ENCODE measurements around the gene PIK3CA.

Gene PIK3CA

GRCh38 chr3:179136195-179136594 is 12.0 kb upstream of the PIK3CA start:
- H3K4me3 ChIP-seq (ENCODE audit: low read depth in 1 of 2, low read length in 2 of 2): no peak overlapping the region
- H3K4me1 ChIP-seq (ENCODE audit: control insufficient read depth in 1 of 2, insufficient read depth in 2 of 2, low read length in 2 of 2): no peaks in the 10 kb centered on the region
- no peaks in the 10 kb centered on the region for H3K9me3 ChIP-seq (ENCODE audit: control insufficient read depth in 1 of 2, low read length in 2 of 2)
- no peaks in the 10 kb centered on the region for H3K27me3 ChIP-seq (ENCODE audit: low read depth, low read length)
- H3K27ac ChIP-seq (ENCODE audit: low read length): no peak overlapping the region
- H3K36me3 ChIP-seq (ENCODE audit: control insufficient read depth in 1 of 2, insufficient read depth in 2 of 2, low read length in 2 of 2): no peaks in the 10 kb centered on the region

- Histone ChIP-seq H3K9me3 (ENCODE audit: control insufficient read depth in 1 of 2, low read length in 2 of 2) (no peaks in the 10 kb centered on the region), H3K27me3 (ENCODE audit: low read depth, low read length) (no peaks in the 10 kb centered on the region), H3K4me1 (ENCODE audit: control insufficient read depth in 1 of 2, insufficient read depth in 2 of 2, low read length in 2 of 2) (no peaks in the 10 kb centered on the region), H3K4me3 (ENCODE audit: low read depth in 1 of 2, low read length in 2 of 2) (no peak overlapping the region), H3K27ac (ENCODE audit: low read length) (no peak overlapping the region), H3K36me3 (ENCODE audit: control insufficient read depth in 1 of 2, insufficient read depth in 2 of 2, low read length in 2 of 2) (no peaks in the 10 kb centered on the region)
These were observed 6.3 kb upstream of the PIK3CA start for GRCh38 chr3:179141890-179142289.

GRCh38 chr3:179146911-179147513 is 1.1 kb upstream of the PIK3CA start:
- Histone ChIP-seq H3K4me3 (ENCODE audit: low read depth in 1 of 2, low read length in 2 of 2) (peak overlapping the region; percentile 82 to 87), H3K27me3 (ENCODE audit: low read depth, low read length) (no peaks in the 10 kb centered on the region), H3K9me3 (ENCODE audit: control insufficient read depth in 1 of 2, low read length in 2 of 2) (no peaks in the 10 kb centered on the region), H3K27ac (ENCODE audit: low read length) (peak overlapping the region; percentile 80), H3K4me1 (ENCODE audit: control insufficient read depth in 1 of 2, insufficient read depth in 2 of 2, low read length in 2 of 2) (peaks cover 0 to 16% of the 10 kb centered on the region in 2 donors), H3K36me3 (ENCODE audit: control insufficient read depth in 1 of 2, insufficient read depth in 2 of 2, low read length in 2 of 2) (peaks cover 0 to 10% of the 10 kb centered on the region in 2 donors)

- no peaks in the 10 kb centered on the region for H3K9me3 ChIP-seq (ENCODE audit: control insufficient read depth in 1 of 2, low read length in 2 of 2)
- no peaks in the 10 kb centered on the region for H3K27me3 ChIP-seq (ENCODE audit: low read depth, low read length)
- peak overlapping the region; percentile 82 to 87 for H3K4me3 ChIP-seq (ENCODE audit: low read depth in 1 of 2, low read length in 2 of 2)
- peaks cover 0 to 16% of the 10 kb centered on the region in 2 donors for H3K4me1 ChIP-seq (ENCODE audit: control insufficient read depth in 1 of 2, insufficient read depth in 2 of 2, low read length in 2 of 2)
- H3K36me3 ChIP-seq (ENCODE audit: control insufficient read depth in 1 of 2, insufficient read depth in 2 of 2, low read length in 2 of 2): peaks cover 0 to 10% of the 10 kb centered on the region in 2 donors
- peak overlapping the region; percentile 80 for H3K27ac ChIP-seq (ENCODE audit: low read length)
These were observed 664 bp upstream of the PIK3CA start for GRCh38 chr3:179147514-179147872.

- no peaks in the 10 kb centered on the region for H3K27me3 ChIP-seq (ENCODE audit: low read depth, low read length)
- H3K4me1 ChIP-seq (ENCODE audit: control insufficient read depth in 1 of 2, insufficient read depth in 2 of 2, low read length in 2 of 2): peaks cover 0 to 16% of the 10 kb centered on the region in 2 donors
- no peaks in the 10 kb centered on the region for H3K9me3 ChIP-seq (ENCODE audit: control insufficient read depth in 1 of 2, low read length in 2 of 2)
- peaks cover 0 to 10% of the 10 kb centered on the region in 2 donors for H3K36me3 ChIP-seq (ENCODE audit: control insufficient read depth in 1 of 2, insufficient read depth in 2 of 2, low read length in 2 of 2)
- peak overlapping the region; percentile 87 to 92 for H3K4me3 ChIP-seq (ENCODE audit: low read depth in 1 of 2, low read length in 2 of 2)
- H3K27ac ChIP-seq (ENCODE audit: low read length): peak overlapping the region; percentile 92
These were observed 654 bp downstream of the PIK3CA start for GRCh38 chr3:179148616-179149405.

GRCh38 chr3:179149406-179149867 is 1.3 kb downstream of the PIK3CA start:
- H3K27ac ChIP-seq (ENCODE audit: low read length): peak overlapping the region; percentile 92
- no peaks in the 10 kb centered on the region for H3K9me3 ChIP-seq (ENCODE audit: control insufficient read depth in 1 of 2, low read length in 2 of 2)
- peak overlapping the region; percentile 87 to 92 for H3K4me3 ChIP-seq (ENCODE audit: low read depth in 1 of 2, low read length in 2 of 2)
- H3K27me3 ChIP-seq (ENCODE audit: low read depth, low read length): no peaks in the 10 kb centered on the region
- H3K36me3 ChIP-seq (ENCODE audit: control insufficient read depth in 1 of 2, insufficient read depth in 2 of 2, low read length in 2 of 2): peaks cover 0 to 10% of the 10 kb centered on the region in 2 donors
- peaks cover 0 to 16% of the 10 kb centered on the region in 2 donors for H3K4me1 ChIP-seq (ENCODE audit: control insufficient read depth in 1 of 2, insufficient read depth in 2 of 2, low read length in 2 of 2)

- Histone ChIP-seq H3K9me3 (ENCODE audit: control insufficient read depth in 1 of 2, low read length in 2 of 2) (no peaks in the 10 kb centered on the region), H3K4me1 (ENCODE audit: control insufficient read depth in 1 of 2, insufficient read depth in 2 of 2, low read length in 2 of 2) (peaks cover 0 to 16% of the 10 kb centered on the region in 2 donors), H3K4me3 (ENCODE audit: low read depth in 1 of 2, low read length in 2 of 2) (peak overlapping the region; percentile 87 to 92), H3K36me3 (ENCODE audit: control insufficient read depth in 1 of 2, insufficient read depth in 2 of 2, low read length in 2 of 2) (peaks cover 0 to 10% of the 10 kb centered on the region in 2 donors), H3K27me3 (ENCODE audit: low read depth, low read length) (no peaks in the 10 kb centered on the region), H3K27ac (ENCODE audit: low read length) (peak overlapping the region; percentile 92)
These were observed 1.8 kb downstream of the PIK3CA start for GRCh38 chr3:179149951-179150350.

- Histone ChIP-seq H3K27ac (ENCODE audit: low read length) (no peak overlapping the region), H3K4me3 (ENCODE audit: low read depth in 1 of 2, low read length in 2 of 2) (peak overlapping the region in 1 of 2 donors; percentile 87), H3K9me3 (ENCODE audit: control insufficient read depth in 1 of 2, low read length in 2 of 2) (no peaks in the 10 kb centered on the region), H3K36me3 (ENCODE audit: control insufficient read depth in 1 of 2, insufficient read depth in 2 of 2, low read length in 2 of 2) (peaks cover 0 to 10% of the 10 kb centered on the region in 2 donors), H3K4me1 (ENCODE audit: control insufficient read depth in 1 of 2, insufficient read depth in 2 of 2, low read length in 2 of 2) (peaks cover 0 to 18% of the 10 kb centered on the region in 2 donors), H3K27me3 (ENCODE audit: low read depth, low read length) (no peaks in the 10 kb centered on the region)
These were observed 2.5 kb downstream of the PIK3CA start for GRCh38 chr3:179150610-179151009.

GRCh38 chr3:179151474-179151873 is 3.3 kb downstream of the PIK3CA start:
- no peak overlapping the region for H3K4me3 ChIP-seq (ENCODE audit: low read depth in 1 of 2, low read length in 2 of 2)
- H3K27me3 ChIP-seq (ENCODE audit: low read depth, low read length): no peaks in the 10 kb centered on the region
- H3K27ac ChIP-seq (ENCODE audit: low read length): no peak overlapping the region
- no peaks in the 10 kb centered on the region for H3K9me3 ChIP-seq (ENCODE audit: control insufficient read depth in 1 of 2, low read length in 2 of 2)
- H3K4me1 ChIP-seq (ENCODE audit: control insufficient read depth in 1 of 2, insufficient read depth in 2 of 2, low read length in 2 of 2): peaks cover 6 to 25% of the 10 kb centered on the region in 2 donors
- H3K36me3 ChIP-seq (ENCODE audit: control insufficient read depth in 1 of 2, insufficient read depth in 2 of 2, low read length in 2 of 2): peaks cover 0 to 10% of the 10 kb centered on the region in 2 donors

GRCh38 chr3:179156170-179156569 is 8.0 kb downstream of the PIK3CA start:
- Histone ChIP-seq H3K9me3 (ENCODE audit: control insufficient read depth in 1 of 2, low read length in 2 of 2) (no peaks in the 10 kb centered on the region), H3K27me3 (ENCODE audit: low read depth, low read length) (no peaks in the 10 kb centered on the region), H3K27ac (ENCODE audit: low read length) (no peak overlapping the region), H3K4me1 (ENCODE audit: control insufficient read depth in 1 of 2, insufficient read depth in 2 of 2, low read length in 2 of 2) (peaks cover 6 to 17% of the 10 kb centered on the region in 2 donors), H3K4me3 (ENCODE audit: low read depth in 1 of 2, low read length in 2 of 2) (no peak overlapping the region), H3K36me3 (ENCODE audit: control insufficient read depth in 1 of 2, insufficient read depth in 2 of 2, low read length in 2 of 2) (no peaks in the 10 kb centered on the region)

- Histone ChIP-seq H3K4me1 (ENCODE audit: control insufficient read depth in 1 of 2, insufficient read depth in 2 of 2, low read length in 2 of 2) (peaks cover 6 to 16% of the 10 kb centered on the region in 2 donors), H3K27me3 (ENCODE audit: low read depth, low read length) (no peaks in the 10 kb centered on the region), H3K27ac (ENCODE audit: low read length) (no peak overlapping the region), H3K36me3 (ENCODE audit: control insufficient read depth in 1 of 2, insufficient read depth in 2 of 2, low read length in 2 of 2) (no peaks in the 10 kb centered on the region), H3K4me3 (ENCODE audit: low read depth in 1 of 2, low read length in 2 of 2) (no peak overlapping the region), H3K9me3 (ENCODE audit: control insufficient read depth in 1 of 2, low read length in 2 of 2) (no peaks in the 10 kb centered on the region)
These were observed 8.6 kb downstream of the PIK3CA start for GRCh38 chr3:179156775-179157174.

Measured in muscle layer of duodenum (tissue), 2 donors.